K562 (cell line): ENCODE data around the gene RXFP1. TPM values are rescaled to one million over a fixed set of nuclear protein-coding genes. Genes with fewer than 3 reads are reported as not detected.

Experiments
- ARID1B ChIP-seq: fragments of 450-650 bp; IDR thresholded peaks from 2 replicates; pipeline ENCODE4 v1.6.1; 2016; ENCODE audit warnings: antibody characterized with exemption, mild to moderate bottlenecking, inconsistent platforms
- BRCA1 ChIP-seq, 2 experiments: fragments of 450-650 bp in 1 of 2; sonication (generic) in 1 of 2; formaldehyde crosslinking in 1 of 2; IDR thresholded peaks; 2 replicates each; pipeline versions ENCODE4 v1.5.0 to v1.6.1; 2017 to 2020; ENCODE audit warnings: mild to moderate bottlenecking in 1 of 2, missing genetic modification reagents in 1 of 2
- C11orf30 ChIP-seq: fragments of 450-650 bp; IDR thresholded peaks from 2 replicates; pipeline ENCODE4 v1.6.1; 2016; ENCODE audit warnings: low read depth, mild to moderate bottlenecking
- CBFA2T2 ChIP-seq: fragments of 450-650 bp; conservative IDR thresholded peaks from 2 replicates; pipeline ENCODE4 v1.6.1; 2017; ENCODE audit warnings: mild to moderate bottlenecking
- DDX20 ChIP-seq: fragments of 450-650 bp; IDR thresholded peaks from 2 replicates; pipeline ENCODE4 v1.6.1; 2016; ENCODE audit warnings: missing genetic modification characterization, low read depth, mild to moderate bottlenecking, missing compliant biosample characterization, moderate library complexity
- DPF2 ChIP-seq: fragments of 450-650 bp; IDR thresholded peaks from 2 replicates; pipeline ENCODE4 v1.6.1; 2016
- EHMT2 ChIP-seq: fragments of 450-650 bp; IDR thresholded peaks from 2 replicates; pipeline ENCODE4 v1.6.1; 2018; ENCODE audit warnings: antibody characterized with exemption
- ELF4 ChIP-seq: fragments of 450-650 bp; formaldehyde crosslinking; IDR thresholded peaks from 2 replicates; pipeline ENCODE4 v1.4.0; 2022; ENCODE audit warnings: missing genetic modification characterization
- GATAD2A ChIP-seq: fragments of 450-650 bp; IDR thresholded peaks from 2 replicates; pipeline ENCODE4 v1.6.1; 2017
- JUN ChIP-seq, 2 experiments: sonication (generic) in 1 of 2; formaldehyde crosslinking in 1 of 2; IDR thresholded peaks; 2 replicates each; pipeline versions ENCODE4 v1.6.1 to v1.8.0; 2012 to 2022; ENCODE audit warnings: borderline replicate concordance in 2 of 2, mild to moderate bottlenecking in 2 of 2, improper control_type of control experiment in 1 of 2, low read depth in 1 of 2, low read length in 1 of 2, missing genetic modification reagents in 1 of 2
- KAT2B ChIP-seq: IDR thresholded peaks from one replicate; pipeline ENCODE4 v1.6.1; 2012; ENCODE audit warnings: low read depth, mild to moderate bottlenecking, control low read depth, inconsistent platforms, low read length, moderate library complexity
- MAFG ChIP-seq: fragments of 450-650 bp; conservative IDR thresholded peaks from 2 replicates; pipeline ENCODE4 v1.6.1; 2016; ENCODE audit warnings: missing genetic modification characterization, missing compliant biosample characterization
- MAFK ChIP-seq: IDR thresholded peaks from 2 replicates; pipeline ENCODE4 v1.6.1; 2011; ENCODE audit warnings: low read length, improper control_type of control experiment
- MCM3 ChIP-seq: fragments of 450-650 bp; IDR thresholded peaks from 2 replicates; pipeline ENCODE4 v1.6.1; 2016
- MED1 ChIP-seq: sonication (generic); formaldehyde crosslinking; IDR thresholded peaks from 2 replicates; pipeline ENCODE4 v1.8.1; 2023; ENCODE audit warnings: missing genetic modification reagents, borderline replicate concordance
- NBN ChIP-seq: fragments of 450-650 bp; IDR thresholded peaks from 2 replicates; pipeline ENCODE4 v1.6.1; 2016; ENCODE audit warnings: low read depth, mild to moderate bottlenecking
- RCOR1 ChIP-seq, 2 experiments: IDR thresholded peaks; 2 replicates each; pipeline ENCODE4 v1.6.1; 2012; ENCODE audit warnings: low read depth in 2 of 2, low read length in 2 of 2, borderline replicate concordance in 1 of 2, improper control_type of control experiment in 1 of 2
- SMARCB1 ChIP-seq: IDR thresholded peaks from 2 replicates; pipeline ENCODE4 v1.6.1; 2011; ENCODE audit warnings: improper control_type of control experiment, low read depth; ENCODE audit not compliant: insufficient read length
- STAG1 ChIP-seq: sonication (generic); formaldehyde crosslinking; IDR thresholded peaks from 2 replicates; pipeline ENCODE4 v1.5.0; 2020; ENCODE audit warnings: missing genetic modification reagents, borderline replicate concordance
- TAL1 ChIP-seq: fragments of 450-650 bp; IDR thresholded peaks from 2 replicates; pipeline ENCODE4 v1.6.1; 2016; ENCODE audit warnings: mild to moderate bottlenecking
- TGIF2 ChIP-seq: sonication (generic); formaldehyde crosslinking; IDR thresholded peaks from 2 replicates; pipeline ENCODE4 v1.8.1; 2022; ENCODE audit warnings: mild to moderate bottlenecking, missing genetic modification reagents, moderate library complexity
- TSC22D4 ChIP-seq: fragments of 450-650 bp; IDR thresholded peaks from 2 replicates; pipeline ENCODE4 v1.6.1; 2016; ENCODE audit warnings: missing genetic modification characterization, missing biosample characterization, control low read depth
- ZBTB5 ChIP-seq: fragments of 450-650 bp; IDR thresholded peaks from 2 replicates; pipeline ENCODE4 v1.6.1; 2017; ENCODE audit warnings: antibody characterized with exemption
- ZKSCAN8 ChIP-seq: fragments of 200-800 bp; sonication (Bioruptor generic); IDR thresholded peaks from 2 replicates; pipeline ENCODE4 v1.6.1; 2016; ENCODE audit warnings: missing genetic modification characterization, missing compliant biosample characterization
- ZNF134 ChIP-seq: fragments of 250-450 bp; sonication (Bioruptor Pico); conservative IDR thresholded peaks from 2 replicates; pipeline ENCODE4 v1.4.0; 2020
- ZNF175 ChIP-seq: fragments of 200-800 bp; sonication (Bioruptor generic); IDR thresholded peaks from 2 replicates; pipeline ENCODE4 v1.6.1; 2016; ENCODE audit warnings: low read depth, mild to moderate bottlenecking, missing genetic modification characterization, missing compliant biosample characterization
- ZNF253 ChIP-seq: fragments of 250-450 bp; sonication (Bioruptor Pico); conservative IDR thresholded peaks from 2 replicates; pipeline ENCODE4 v1.6.1; 2021; ENCODE audit warnings: mild to moderate bottlenecking
- ZNF316 ChIP-seq: fragments of 450-650 bp; IDR thresholded peaks from 2 replicates; pipeline ENCODE4 v1.6.1; 2016
- ZNF766 ChIP-seq: fragments of 200-800 bp; sonication (Bioruptor generic); conservative IDR thresholded peaks from 2 replicates; pipeline ENCODE4 v1.6.1; 2016; ENCODE audit warnings: missing genetic modification characterization, missing compliant biosample characterization
- ZNF830 ChIP-seq: fragments of 250-450 bp; sonication (Bioruptor Pico); IDR thresholded peaks from 2 replicates; pipeline ENCODE4 v1.5.0; 2021; ENCODE audit warnings: mild to moderate bottlenecking
- polyA plus RNA-seq, 8 experiments: library from polyadenylated mRNA; depleted of rRNA in 4 of 8; stranded (reverse) in 5 of 8; unstranded in 3 of 8; fragments of >200 nt; fragmentation: Nextera tagmentation in 2 of 8; fragmentation: Illumina TruSeq in 1 of 8; extraction: Ambion mirVana in 2 of 8; extraction: Trizol in 1 of 8; gene quantifications; 2 replicates each; pipeline versions ENCODE4 v1.2.1 to v1.2.3, GENCODE V29; 2011 to 2014; ENCODE audit warnings: inconsistent platforms in 1 of 8, missing spikeins in 1 of 8
- total RNA-seq, 7 experiments: library from RNA; depleted of rRNA in 6 of 7; stranded (reverse); fragments of >200 nt in 6 of 7; fragmentation: Illumina TruSeq in 2 of 7; extraction: Trizol in 2 of 7; gene quantifications; 2 replicates each; pipeline versions ENCODE4 v1.2.1 to v1.2.3, GENCODE V29; 2011 to 2021; ENCODE audit warnings: low replicate concordance in 1 of 7
- TF ChIP-seq, protein P1 (sequence below): sonication (generic); formaldehyde crosslinking; IDR thresholded peaks from 2 replicates; pipeline ENCODE4 v1.8.1; 2022; ENCODE audit warnings: missing genetic modification reagents

The RXFP1 gene
- total and polyA plus RNA-seq, 9 of the 15 experiments (the other 6 are each of a cell fraction or from before 2014, with no cell fraction given) = 0.03 to 0.06 (median 0.04) TPM; not detected in 6

- 0 out of 2 replicates have a peak, but pooled peaks have one; percentile 43 for TF ChIP-seq ZNF175 (CRISPR knock-in tag)
- no peak for TF ChIP-seq KAT2B
- no peak for TF ChIP-seq TSC22D4 (tag)
- no peak for TF ChIP-seq RCOR1 (IDR thresholded peaks at IDR 0.05; ENCODE audit: borderline replicate concordance in 1 of 2, low read depth in 2 of 2, low read length in 2 of 2)
- TF ChIP-seq ZNF830 = no peak
- peak; percentile 67 for TF ChIP-seq MAFG (tag)
- TF ChIP-seq, protein P1, sequence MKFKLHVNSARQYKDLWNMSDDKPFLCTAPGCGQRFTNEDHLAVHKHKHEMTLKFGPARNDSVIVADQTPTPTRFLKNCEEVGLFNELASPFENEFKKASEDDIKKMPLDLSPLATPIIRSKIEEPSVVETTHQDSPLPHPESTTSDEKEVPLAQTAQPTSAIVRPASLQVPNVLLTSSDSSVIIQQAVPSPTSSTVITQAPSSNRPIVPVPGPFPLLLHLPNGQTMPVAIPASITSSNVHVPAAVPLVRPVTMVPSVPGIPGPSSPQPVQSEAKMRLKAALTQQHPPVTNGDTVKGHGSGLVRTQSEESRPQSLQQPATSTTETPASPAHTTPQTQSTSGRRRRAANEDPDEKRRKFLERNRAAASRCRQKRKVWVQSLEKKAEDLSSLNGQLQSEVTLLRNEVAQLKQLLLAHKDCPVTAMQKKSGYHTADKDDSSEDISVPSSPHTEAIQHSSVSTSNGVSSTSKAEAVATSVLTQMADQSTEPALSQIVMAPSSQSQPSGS (CRISPR knock-in tag) = no peak
- TF ChIP-seq STAG1 (CRISPR knock-in tag) = no peak
- no peak for TF ChIP-seq NBN
- no peak; the same call in 1 of the 2 replicates for TF ChIP-seq CBFA2T2
- TF ChIP-seq TAL1 = peak; percentile 39; the same call in 1 of the 2 replicates
- TF ChIP-seq GATAD2A = no peak
- TF ChIP-seq ZNF134 (CRISPR knock-in tag) = no peak
- no peak for TF ChIP-seq MCM3
- TF ChIP-seq ARID1B = peak; percentile 49; the same call in 1 of the 2 replicates
- TF ChIP-seq TGIF2 (CRISPR knock-in tag) = no peak
- no peak for TF ChIP-seq EHMT2
- TF ChIP-seq DPF2 = peak; percentile 32; the same call in 1 of the 2 replicates
- no peak for TF ChIP-seq ZKSCAN8 (CRISPR knock-in tag)
- TF ChIP-seq ELF4 (CRISPR knock-in tag) = no peak
- no peak for TF ChIP-seq SMARCB1
- no peak for TF ChIP-seq ZNF253 (CRISPR knock-in tag)
- TF ChIP-seq C11orf30 = peak; percentile 64
- no peak for TF ChIP-seq MED1 (CRISPR knock-in tag)
- TF ChIP-seq DDX20 (tag) = no peak
- no peak for TF ChIP-seq BRCA1 (IDR thresholded peaks at IDR 0.05)
- TF ChIP-seq BRCA1 (CRISPR knock-in tag; IDR thresholded peaks at IDR 0.05) = no peak
- TF ChIP-seq MAFK = peak; percentile 51; the same call in 1 of the 2 replicates
- TF ChIP-seq ZBTB5 = no peak
- no peak for TF ChIP-seq JUN (IDR thresholded peaks at IDR 0.05; ENCODE audit: borderline replicate concordance, low read depth, low read length)
- TF ChIP-seq JUN (CRISPR knock-in tag; IDR thresholded peaks at IDR 0.05; ENCODE audit: borderline replicate concordance) = no peak
- TF ChIP-seq ZNF766 (CRISPR knock-in tag) = no peak
- peak; percentile 67 for TF ChIP-seq ZNF316
Measured at GRCh38 chr4:158541506-158541905, 19.8 kb downstream of the RXFP1 start (continued).
